Measurements from ENCODE around the gene NDUFA3. TPM values are rescaled to one million over a fixed set of nuclear protein-coding genes. Genes with fewer than 3 reads are reported as not detected.

NDUFA3 gene
- total and polyA plus RNA-seq, 10 of the 15 experiments (the other 5 are each of a cell fraction or from before 2014, with no cell fraction given): 40.0 to 335 (median 153) TPM

DNA sequence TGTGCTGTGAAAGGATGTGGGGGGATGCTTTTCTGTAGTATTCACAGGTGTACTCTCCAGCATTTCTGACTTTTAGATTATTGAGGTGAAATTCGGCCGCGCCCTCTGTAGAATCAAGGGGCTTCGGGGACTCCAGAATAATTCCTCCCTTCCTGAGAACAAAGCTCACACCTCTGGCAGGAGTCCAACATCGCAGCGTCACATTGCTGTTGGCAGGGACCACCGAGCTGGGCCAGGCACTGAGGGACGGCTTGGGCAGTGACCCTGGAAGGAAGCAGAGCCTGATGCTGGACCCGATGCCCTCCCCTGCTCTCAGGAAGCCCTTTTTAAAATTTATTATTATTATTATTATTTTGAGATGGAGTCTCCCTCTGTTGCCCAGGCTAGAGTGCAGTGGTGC is 27.8 kb upstream of the NDUFA3 start:
- POLR2A ChIA-PET: no interaction called here
- Histone ChIP-seq H3K27ac (ENCODE audit: control insufficient read depth, insufficient read depth) (no peak overlapping the region), H4K20me1 (ENCODE audit: control insufficient read depth, insufficient read depth) (no peaks in the 10 kb centered on the region), H3K9ac (ENCODE audit: control insufficient read depth, insufficient read depth, low read length) (no peak overlapping the region), H2AFZ (ENCODE audit: control insufficient read depth, low read depth, low read length) (no peak overlapping the region), H3K4me3 (no peak overlapping the region), H3K79me2 (ENCODE audit: control insufficient read depth, insufficient read depth, low read length) (no peaks in the 10 kb centered on the region), H3K4me1 (ENCODE audit: control insufficient read depth, insufficient read depth, low read length) (no peaks in the 10 kb centered on the region), H3K27me3 (replicated peaks in 1 of 2; ENCODE audit: control insufficient read depth in 2 of 2, insufficient read depth in 2 of 2, low read length in 1 of 2) (no peaks in the 10 kb centered on the region), H3K4me2 (ENCODE audit: control insufficient read depth, insufficient read depth) (no peak overlapping the region), H3K36me3 (ENCODE audit: control insufficient read depth in 2 of 2, insufficient read depth in 2 of 2, low read length in 1 of 2) (no peaks in the 10 kb centered on the region), H3K9me3 (replicated peaks; ENCODE audit: control insufficient read depth, insufficient read depth, low read length) (peaks cover 1% of the 10 kb centered on the region; the same call in 2 of the 3 replicates)
- WGBS (ENCODE audit: insufficient coverage, insufficient replicate concordance, low lambda C conversion rate, missing lambda C conversion rate): 41% methylated on average over 9 of the region's 9 CpGs
- CTCF ChIA-PET: no interaction called here
- RAD21 ChIA-PET (ENCODE audit: unreplicated experiment): no interaction called here
- SMC1A ChIA-PET (ENCODE audit: uncharacterized antibody, unreplicated experiment): no interaction called here
- DNase-seq (ENCODE audit: low read depth, low spot score) (no peak), ATAC-seq (no peak), FAIRE-seq (no peak)
- intact Hi-C loops (cut with micrococcal nuclease; ENCODE audit: unreplicated experiment): no loop called here
- BruUV-seq (replicated peaks): no TSS peak
- in situ Hi-C loops (cut with MboI): no loop called here
- TF ChIP-seq ZNF384 (IDR thresholded peaks at IDR 0.05; ENCODE audit: borderline replicate concordance, low read depth, low read length) (no peak), BRCA1 (IDR thresholded peaks at IDR 0.05; ENCODE audit: low read depth, low read length) (no peak), EP300 (IDR thresholded peaks at IDR 0.05; ENCODE audit: borderline replicate concordance in 1 of 2, control insufficient read depth in 1 of 2, low read depth in 2 of 2, low read length in 2 of 2) (no peak), CBX5 (IDR thresholded peaks at IDR 0.05; ENCODE audit: low read depth) (no peak), MYC (IDR thresholded peaks at IDR 0.05; ENCODE audit: insufficient read depth, insufficient read length, insufficient replicate concordance, low read length, severe bottlenecking) (no peak), ZBED1 (IDR thresholded peaks at IDR 0.05; ENCODE audit: borderline replicate concordance) (no peak), JUND (IDR thresholded peaks at IDR 0.05; ENCODE audit: low read depth, low read length) (no peak), MTA2 (IDR thresholded peaks at IDR 0.05; ENCODE audit: low read depth) (no peak), CBFB (IDR thresholded peaks at IDR 0.05; ENCODE audit: low read depth) (no peak), STAT3 (IDR thresholded peaks at IDR 0.05; ENCODE audit: low read depth, low read length) (no peak), HDGF (IDR thresholded peaks at IDR 0.05) (no peak)
- TF ChIP-seq, protein P1, sequence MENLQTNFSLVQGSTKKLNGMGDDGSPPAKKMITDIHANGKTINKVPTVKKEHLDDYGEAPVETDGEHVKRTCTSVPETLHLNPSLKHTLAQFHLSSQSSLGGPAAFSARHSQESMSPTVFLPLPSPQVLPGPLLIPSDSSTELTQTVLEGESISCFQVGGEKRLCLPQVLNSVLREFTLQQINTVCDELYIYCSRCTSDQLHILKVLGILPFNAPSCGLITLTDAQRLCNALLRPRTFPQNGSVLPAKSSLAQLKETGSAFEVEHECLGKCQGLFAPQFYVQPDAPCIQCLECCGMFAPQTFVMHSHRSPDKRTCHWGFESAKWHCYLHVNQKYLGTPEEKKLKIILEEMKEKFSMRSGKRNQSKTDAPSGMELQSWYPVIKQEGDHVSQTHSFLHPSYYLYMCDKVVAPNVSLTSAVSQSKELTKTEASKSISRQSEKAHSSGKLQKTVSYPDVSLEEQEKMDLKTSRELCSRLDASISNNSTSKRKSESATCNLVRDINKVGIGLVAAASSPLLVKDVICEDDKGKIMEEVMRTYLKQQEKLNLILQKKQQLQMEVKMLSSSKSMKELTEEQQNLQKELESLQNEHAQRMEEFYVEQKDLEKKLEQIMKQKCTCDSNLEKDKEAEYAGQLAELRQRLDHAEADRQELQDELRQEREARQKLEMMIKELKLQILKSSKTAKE (IDR thresholded peaks at IDR 0.05; ENCODE audit: low read depth, poor library complexity, severe bottlenecking): no peak
- TF ChIP-seq, protein P2, sequence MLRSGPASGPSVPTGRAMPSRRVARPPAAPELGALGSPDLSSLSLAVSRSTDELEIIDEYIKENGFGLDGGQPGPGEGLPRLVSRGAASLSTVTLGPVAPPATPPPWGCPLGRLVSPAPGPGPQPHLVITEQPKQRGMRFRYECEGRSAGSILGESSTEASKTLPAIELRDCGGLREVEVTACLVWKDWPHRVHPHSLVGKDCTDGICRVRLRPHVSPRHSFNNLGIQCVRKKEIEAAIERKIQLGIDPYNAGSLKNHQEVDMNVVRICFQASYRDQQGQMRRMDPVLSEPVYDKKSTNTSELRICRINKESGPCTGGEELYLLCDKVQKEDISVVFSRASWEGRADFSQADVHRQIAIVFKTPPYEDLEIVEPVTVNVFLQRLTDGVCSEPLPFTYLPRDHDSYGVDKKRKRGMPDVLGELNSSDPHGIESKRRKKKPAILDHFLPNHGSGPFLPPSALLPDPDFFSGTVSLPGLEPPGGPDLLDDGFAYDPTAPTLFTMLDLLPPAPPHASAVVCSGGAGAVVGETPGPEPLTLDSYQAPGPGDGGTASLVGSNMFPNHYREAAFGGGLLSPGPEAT (IDR thresholded peaks at IDR 0.05; ENCODE audit: low read depth): no peak
- TF ChIP-seq, protein P3, sequence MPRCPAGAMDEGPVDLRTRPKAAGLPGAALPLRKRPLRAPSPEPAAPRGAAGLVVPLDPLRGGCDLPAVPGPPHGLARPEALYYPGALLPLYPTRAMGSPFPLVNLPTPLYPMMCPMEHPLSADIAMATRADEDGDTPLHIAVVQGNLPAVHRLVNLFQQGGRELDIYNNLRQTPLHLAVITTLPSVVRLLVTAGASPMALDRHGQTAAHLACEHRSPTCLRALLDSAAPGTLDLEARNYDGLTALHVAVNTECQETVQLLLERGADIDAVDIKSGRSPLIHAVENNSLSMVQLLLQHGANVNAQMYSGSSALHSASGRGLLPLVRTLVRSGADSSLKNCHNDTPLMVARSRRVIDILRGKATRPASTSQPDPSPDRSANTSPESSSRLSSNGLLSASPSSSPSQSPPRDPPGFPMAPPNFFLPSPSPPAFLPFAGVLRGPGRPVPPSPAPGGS (IDR thresholded peaks at IDR 0.05; ENCODE audit: borderline replicate concordance, insufficient read depth, low read depth, low read length, poor library complexity, severe bottlenecking): no peak
- TF ChIP-seq, protein P4, sequence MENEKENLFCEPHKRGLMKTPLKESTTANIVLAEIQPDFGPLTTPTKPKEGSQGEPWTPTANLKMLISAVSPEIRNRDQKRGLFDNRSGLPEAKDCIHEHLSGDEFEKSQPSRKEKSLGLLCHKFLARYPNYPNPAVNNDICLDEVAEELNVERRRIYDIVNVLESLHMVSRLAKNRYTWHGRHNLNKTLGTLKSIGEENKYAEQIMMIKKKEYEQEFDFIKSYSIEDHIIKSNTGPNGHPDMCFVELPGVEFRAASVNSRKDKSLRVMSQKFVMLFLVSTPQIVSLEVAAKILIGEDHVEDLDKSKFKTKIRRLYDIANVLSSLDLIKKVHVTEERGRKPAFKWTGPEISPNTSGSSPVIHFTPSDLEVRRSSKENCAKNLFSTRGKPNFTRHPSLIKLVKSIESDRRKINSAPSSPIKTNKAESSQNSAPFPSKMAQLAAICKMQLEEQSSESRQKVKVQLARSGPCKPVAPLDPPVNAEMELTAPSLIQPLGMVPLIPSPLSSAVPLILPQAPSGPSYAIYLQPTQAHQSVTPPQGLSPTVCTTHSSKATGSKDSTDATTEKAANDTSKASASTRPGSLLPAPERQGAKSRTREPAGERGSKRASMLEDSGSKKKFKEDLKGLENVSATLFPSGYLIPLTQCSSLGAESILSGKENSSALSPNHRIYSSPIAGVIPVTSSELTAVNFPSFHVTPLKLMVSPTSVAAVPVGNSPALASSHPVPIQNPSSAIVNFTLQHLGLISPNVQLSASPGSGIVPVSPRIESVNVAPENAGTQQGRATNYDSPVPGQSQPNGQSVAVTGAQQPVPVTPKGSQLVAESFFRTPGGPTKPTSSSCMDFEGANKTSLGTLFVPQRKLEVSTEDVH (IDR thresholded peaks at IDR 0.05; ENCODE audit: low read depth, partially characterized antibody): no peak
- TF ChIP-seq, protein P5, sequence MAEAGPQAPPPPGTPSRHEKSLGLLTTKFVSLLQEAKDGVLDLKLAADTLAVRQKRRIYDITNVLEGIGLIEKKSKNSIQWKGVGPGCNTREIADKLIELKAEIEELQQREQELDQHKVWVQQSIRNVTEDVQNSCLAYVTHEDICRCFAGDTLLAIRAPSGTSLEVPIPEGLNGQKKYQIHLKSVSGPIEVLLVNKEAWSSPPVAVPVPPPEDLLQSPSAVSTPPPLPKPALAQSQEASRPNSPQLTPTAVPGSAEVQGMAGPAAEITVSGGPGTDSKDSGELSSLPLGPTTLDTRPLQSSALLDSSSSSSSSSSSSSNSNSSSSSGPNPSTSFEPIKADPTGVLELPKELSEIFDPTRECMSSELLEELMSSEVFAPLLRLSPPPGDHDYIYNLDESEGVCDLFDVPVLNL (IDR thresholded peaks at IDR 0.05; ENCODE audit: low read depth, low read length): no peak
